C1 segment of cervical spinal cord (tissue), 14 donors: ENCODE measurements around the gene CLIP4.
"Not testable (repeated sequence)": the region's sequence is repeated elsewhere in the genome, so short reads cannot be mapped to it uniquely, and the experiment has no call there.

Experiments used
- DNase-seq, 14 donors: peaks; one replicate each; lab custom pipeline; 2025; lab: John Stamatoyannopoulos, UW

CLIP4 gene

GRCh38 chr2:29114946-29115609 lies at the start of gene CLIP4:
TSS of gene CLIP4 (plus strand) at chr2:29115415. CDS start at chr2:29121389, 5,974 bp downstream.
- peak in 11 of 14 donors; percentile 34 to 79 (median 59) for DNase-seq

GRCh38 chr2:29066271-29066860 lies 48.8 kb upstream of the CLIP4 start:
- no peak for DNase-seq

GRCh38 chr2:29066997-29067605 lies 48.1 kb upstream of the CLIP4 start:
- no peak for DNase-seq

- DNase-seq = no peak
Observed at GRCh38 chr2:29068513-29068912, 46.7 kb upstream of the CLIP4 start.

GRCh38 chr2:29070526-29070925 lies 44.7 kb upstream of the CLIP4 start:
- DNase-seq = no peak

GRCh38 chr2:29071032-29071975 lies 43.9 kb upstream of the CLIP4 start:
- no peak for DNase-seq

- no peak for DNase-seq
Observed at GRCh38 chr2:29072251-29072650, 43.0 kb upstream of the CLIP4 start.

GRCh38 chr2:29072971-29073725 lies 42.1 kb upstream of the CLIP4 start:
- no peak for DNase-seq

- no peak for DNase-seq
Observed at GRCh38 chr2:29073933-29074332, 41.3 kb upstream of the CLIP4 start.

- peak in 1 of 14 donors; percentile 20 for DNase-seq
Observed at GRCh38 chr2:29074411-29074810, 40.8 kb upstream of the CLIP4 start, which contains the start of gene PCARE. TSS of gene PCARE (minus strand) at chr2:29074523. CDS start at chr2:29074261, 262 bp downstream.

GRCh38 chr2:29075894-29076705 lies 39.1 kb upstream of the CLIP4 start:
- DNase-seq = peak in 12 of 14 donors; percentile 25 to 83 (median 72)

GRCh38 chr2:29079887-29080286 lies 35.3 kb upstream of the CLIP4 start:
- no peak for DNase-seq

- DNase-seq = no peak
Observed at GRCh38 chr2:29080886-29081743, 34.1 kb upstream of the CLIP4 start.

- no peak for DNase-seq
Observed at GRCh38 chr2:29082804-29083495, 32.3 kb upstream of the CLIP4 start.

- DNase-seq = no peak
Observed at GRCh38 chr2:29084554-29084953, 30.7 kb upstream of the CLIP4 start.

- DNase-seq = not testable (repeated sequence)
Observed at GRCh38 chr2:29090311-29090710, 24.9 kb upstream of the CLIP4 start.

GRCh38 chr2:29096969-29097368 lies 18.2 kb upstream of the CLIP4 start:
- no peak for DNase-seq

GRCh38 chr2:29097569-29097968 lies 17.6 kb upstream of the CLIP4 start:
- no peak for DNase-seq

- no peak for DNase-seq
Observed at GRCh38 chr2:29100564-29100963, 14.7 kb upstream of the CLIP4 start.
